ENCODE measurements around the gene BORCS8.

BORCS8 gene

DNA sequence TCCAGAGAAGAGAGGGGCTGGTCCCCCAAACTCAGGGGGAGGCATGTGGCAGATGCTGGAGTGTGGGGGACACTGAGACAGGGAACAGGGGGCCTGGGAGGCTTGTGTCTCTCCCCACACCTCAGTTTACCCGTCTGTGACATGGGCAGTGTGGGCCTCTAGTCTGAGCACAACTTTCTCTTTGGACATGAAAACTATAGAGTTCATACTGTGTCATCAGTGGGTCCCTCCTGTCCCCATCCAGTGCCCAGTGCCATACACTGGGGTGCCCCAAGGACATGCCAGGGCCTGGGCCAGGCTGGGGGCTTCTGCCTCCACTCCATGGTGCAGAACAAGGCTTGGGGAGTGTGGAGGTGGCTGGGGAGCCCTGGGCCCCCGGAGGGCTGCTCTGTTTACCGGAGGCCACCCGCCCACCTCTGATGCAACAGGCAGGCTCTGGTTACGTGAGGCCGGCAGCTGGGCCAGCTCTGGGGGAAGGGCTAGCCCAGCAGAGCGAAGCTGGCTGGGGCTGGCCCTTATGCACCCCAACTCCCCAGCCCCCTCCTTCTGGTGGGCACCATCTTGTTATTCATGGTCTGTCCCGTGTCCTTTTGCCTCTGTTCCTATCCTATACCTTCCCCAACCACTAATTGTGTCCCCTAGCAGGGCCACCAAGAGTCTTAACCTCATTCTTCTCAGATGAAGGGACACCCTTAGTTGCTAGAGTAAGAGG, 20.0 kb downstream of the BORCS8 start:
- TF ChIP-seq, protein P1, sequence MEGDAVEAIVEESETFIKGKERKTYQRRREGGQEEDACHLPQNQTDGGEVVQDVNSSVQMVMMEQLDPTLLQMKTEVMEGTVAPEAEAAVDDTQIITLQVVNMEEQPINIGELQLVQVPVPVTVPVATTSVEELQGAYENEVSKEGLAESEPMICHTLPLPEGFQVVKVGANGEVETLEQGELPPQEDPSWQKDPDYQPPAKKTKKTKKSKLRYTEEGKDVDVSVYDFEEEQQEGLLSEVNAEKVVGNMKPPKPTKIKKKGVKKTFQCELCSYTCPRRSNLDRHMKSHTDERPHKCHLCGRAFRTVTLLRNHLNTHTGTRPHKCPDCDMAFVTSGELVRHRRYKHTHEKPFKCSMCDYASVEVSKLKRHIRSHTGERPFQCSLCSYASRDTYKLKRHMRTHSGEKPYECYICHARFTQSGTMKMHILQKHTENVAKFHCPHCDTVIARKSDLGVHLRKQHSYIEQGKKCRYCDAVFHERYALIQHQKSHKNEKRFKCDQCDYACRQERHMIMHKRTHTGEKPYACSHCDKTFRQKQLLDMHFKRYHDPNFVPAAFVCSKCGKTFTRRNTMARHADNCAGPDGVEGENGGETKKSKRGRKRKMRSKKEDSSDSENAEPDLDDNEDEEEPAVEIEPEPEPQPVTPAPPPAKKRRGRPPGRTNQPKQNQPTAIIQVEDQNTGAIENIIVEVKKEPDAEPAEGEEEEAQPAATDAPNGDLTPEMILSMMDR (conservative IDR thresholded peaks at IDR 0.05), result no peak
- no peak overlapping the region for H3K27ac ChIP-seq

DNA sequence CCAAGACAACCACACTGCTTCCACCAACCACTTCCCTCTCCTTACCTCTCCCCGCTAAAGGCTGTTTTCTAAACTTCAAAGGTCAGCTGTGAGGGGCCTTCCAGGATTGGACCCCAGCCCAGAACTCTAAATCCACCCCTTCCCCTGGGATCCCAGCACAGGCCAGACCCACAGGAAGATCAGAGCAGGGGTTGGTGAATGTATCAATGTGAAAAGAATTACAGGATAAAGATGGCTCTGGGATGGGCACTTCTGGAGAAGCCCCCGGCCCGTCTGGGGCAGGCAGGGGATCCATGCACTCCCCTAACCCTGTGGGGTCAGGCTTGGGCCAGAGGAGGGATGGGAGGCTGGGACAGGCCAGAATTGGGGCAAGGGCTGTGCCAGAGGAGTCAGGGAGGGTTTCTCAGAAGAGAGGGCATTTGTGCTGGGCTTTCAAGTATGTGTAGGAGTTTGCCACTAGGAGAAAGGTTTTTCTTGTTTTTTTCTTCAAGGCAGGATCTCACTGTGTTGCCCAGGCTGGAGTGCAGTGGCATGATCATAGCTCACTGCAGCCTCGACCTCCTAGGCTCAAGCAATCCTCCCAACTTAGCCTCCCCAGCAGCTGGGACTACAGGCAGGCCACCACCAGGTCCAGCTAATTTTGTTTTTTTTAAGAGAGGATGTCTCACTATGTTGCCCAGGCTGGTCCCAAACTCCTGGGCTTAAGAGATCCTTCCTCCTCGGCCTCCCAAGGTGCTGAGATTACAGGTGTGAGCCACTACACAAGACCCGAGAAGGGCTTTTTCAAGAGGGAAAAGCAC, 20.9 kb downstream of the BORCS8 start:
- TF ChIP-seq, protein P1 (conservative IDR thresholded peaks at IDR 0.05), result no peak
- H3K27ac ChIP-seq, result no peak overlapping the region

DNA sequence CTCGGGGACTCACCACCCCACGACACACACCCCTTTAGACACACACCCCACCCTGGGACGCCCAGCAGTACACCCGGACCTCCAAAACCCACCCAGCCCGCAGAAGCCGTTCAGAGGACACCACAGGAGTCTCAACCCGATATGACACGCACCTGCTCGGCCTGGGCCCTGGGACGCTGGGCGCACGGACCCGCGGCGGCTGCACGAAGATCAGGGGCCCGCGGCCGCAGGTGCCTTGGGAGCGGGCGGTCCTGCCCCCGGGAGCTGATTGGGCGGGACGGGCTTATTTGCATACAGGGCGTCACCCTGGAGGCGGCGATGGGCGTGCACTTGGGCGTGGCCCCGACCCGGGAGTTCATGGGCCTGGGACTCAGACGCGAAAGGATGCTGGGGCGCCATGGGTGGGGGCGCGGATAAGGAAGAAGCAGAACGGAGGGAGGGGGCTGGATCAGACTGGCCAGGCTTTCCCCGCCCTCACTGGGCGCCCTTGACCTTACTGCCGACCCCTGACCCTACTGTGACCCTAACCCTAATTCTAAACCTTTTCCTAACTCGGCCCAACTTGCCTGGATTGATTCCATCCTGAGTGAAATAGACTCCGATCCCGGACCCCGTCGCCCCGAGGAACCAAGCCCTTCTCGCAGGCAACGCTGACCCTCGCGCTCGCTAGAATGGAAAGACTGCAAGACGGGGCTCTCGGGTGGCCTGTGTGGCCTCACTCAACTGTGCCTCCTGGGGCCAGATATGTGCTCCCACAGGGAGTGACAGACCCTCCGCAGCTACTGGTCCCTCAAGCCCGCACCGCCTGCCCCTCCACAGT, 21.7 kb downstream of the BORCS8 start, which contains the start of gene MEF2B:
Gene MEF2B (minus strand): TSS at position 211 of the 820 bp plus-strand sequence. CDS start 19,528 bp downstream, outside the sequence.
- TF ChIP-seq, protein P1 (conservative IDR thresholded peaks at IDR 0.05), result no peak
- no peak within 1 kb of the TSS for H3K27ac ChIP-seq

DNA sequence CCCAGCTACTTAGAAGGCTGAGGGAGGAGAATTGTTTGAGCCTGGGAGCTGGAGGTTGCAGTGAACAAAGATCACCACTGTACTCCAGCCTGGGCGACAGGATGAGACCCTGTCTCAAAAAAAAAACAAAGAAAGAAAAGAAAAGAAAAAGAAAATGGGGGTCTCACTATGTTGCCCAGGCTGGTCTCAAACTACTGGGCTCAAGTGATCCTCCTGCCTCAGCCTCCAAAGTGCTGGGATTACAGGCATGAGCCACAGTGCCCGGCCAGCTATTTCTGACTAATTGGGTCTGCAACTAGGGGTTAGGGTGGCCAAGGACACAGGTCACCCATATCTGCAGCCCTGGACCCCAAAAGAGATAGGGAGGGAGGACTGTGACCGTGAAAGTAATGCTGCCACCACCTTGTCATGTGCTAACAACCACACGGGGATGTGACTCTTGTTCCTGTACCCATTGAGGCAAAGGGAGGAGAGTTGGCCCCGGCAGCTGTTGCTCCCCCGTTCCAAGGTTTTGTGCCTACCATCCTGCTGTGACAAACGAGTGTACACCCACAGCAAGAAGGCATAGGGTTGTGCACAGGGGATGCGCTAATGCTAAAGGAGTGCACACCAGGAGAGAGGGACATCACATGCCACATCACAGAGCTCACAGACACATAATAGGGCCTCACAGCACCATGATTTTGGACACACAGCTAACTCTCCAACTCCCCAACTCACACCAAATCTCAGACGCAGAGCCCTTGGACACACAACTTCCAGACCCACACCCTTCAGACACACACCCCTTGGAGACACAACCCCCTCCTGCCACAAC, 22.5 kb downstream of the BORCS8 start:
- no peak overlapping the region for H3K27ac ChIP-seq
- TF ChIP-seq, protein P1 (conservative IDR thresholded peaks at IDR 0.05), result no peak

DNA sequence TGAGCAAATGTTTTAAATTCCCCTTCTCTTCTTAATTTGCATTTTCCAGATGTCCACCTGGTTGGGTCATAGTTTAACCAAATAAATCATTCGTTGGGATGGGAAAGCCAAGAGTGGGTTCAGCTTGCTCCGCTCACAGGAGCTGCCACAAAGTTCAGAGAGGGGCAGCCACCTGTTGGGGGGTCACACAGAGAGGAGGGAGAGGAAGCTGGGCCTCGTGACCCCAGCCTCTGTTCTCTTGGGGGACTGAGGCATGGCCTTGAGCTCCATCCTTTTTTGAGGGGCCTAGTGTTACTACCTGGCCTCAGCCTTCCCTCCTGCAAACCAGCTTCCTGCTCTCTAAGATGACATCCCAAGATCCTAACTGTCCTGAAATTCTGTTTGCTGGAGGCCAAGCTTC, 24.3 kb downstream of the BORCS8 start:
- TF ChIP-seq, protein P1 (conservative IDR thresholded peaks at IDR 0.05), result no peak
- no peak overlapping the region for H3K27ac ChIP-seq

DNA sequence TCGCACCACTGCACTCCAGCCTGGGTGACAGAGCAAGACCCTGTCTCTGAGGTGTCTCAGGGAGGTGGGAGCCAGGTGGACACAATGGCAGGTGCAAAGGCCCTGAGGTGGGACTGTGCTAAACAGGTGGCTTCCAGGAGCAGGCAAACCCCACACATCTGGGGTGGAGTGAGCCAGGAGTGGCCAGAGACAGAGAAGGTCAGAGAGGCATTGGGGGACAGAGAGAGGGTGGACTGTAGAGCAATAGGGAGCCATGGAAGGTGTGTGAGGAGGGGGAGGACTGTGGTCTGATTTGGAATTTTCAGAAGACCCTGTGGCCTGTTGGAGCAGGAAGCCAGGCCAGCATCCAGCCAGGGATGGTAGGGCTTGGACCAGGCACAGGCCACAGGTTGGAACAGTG, 26.6 kb downstream of the BORCS8 start:
- H3K27ac ChIP-seq, result no peak overlapping the region
- TF ChIP-seq, protein P1 (conservative IDR thresholded peaks at IDR 0.05), result no peak

Measured in VCaP (cell line).